H1 (cell line): ENCODE results near the gene YEATS2. TPM values are rescaled to one million over a fixed set of nuclear protein-coding genes. Genes with fewer than 3 reads are reported as not detected.

ENCODE experiments used
- BRCA1 ChIP-seq: IDR thresholded peaks from 2 replicates; pipeline ENCODE4 v1.6.1; 2012; ENCODE audit warnings: low read depth, low read length, improper control_type of control experiment
- EZH2 ChIP-seq: fragments of 200-600 bp; sonication (generic); IDR thresholded peaks from 2 replicates; pipeline ENCODE4 v1.7.1; 2012; ENCODE audit warnings: low read depth, mild to moderate bottlenecking, moderate library complexity, low read length, inconsistent platforms; ENCODE audit not compliant: severe bottlenecking
- GTF2F1 ChIP-seq: IDR thresholded peaks from 2 replicates; pipeline ENCODE4 v1.6.1; 2012; ENCODE audit warnings: low read depth, low read length, improper control_type of control experiment, borderline replicate concordance
- NRF1 ChIP-seq: IDR thresholded peaks from 2 replicates; pipeline ENCODE4 v1.6.1; 2011; ENCODE audit warnings: mild to moderate bottlenecking, low read depth, low read length, improper control_type of control experiment
- RNF2 ChIP-seq: fragments of 200-900, 300-1000 bp; sonication (generic); IDR thresholded peaks from 2 replicates; pipeline ENCODE4 v1.7.1; 2016; ENCODE audit warnings: borderline replicate concordance, low read depth, mild to moderate bottlenecking, antibody characterized with exemption, low read length; ENCODE audit not compliant: poor library complexity, severe bottlenecking; ENCODE audit errors: missing control alignments
- SP1 ChIP-seq: IDR thresholded peaks from 2 replicates; pipeline ENCODE4 v1.6.1; 2011; ENCODE audit warnings: low read depth, low read length
- polyA plus RNA-seq, 7 experiments: library from polyadenylated mRNA; depleted of rRNA in 3 of 7; stranded (reverse) in 5 of 7; unstranded in 2 of 7; fragments of >200 nt in 5 of 7; fragments of 200-250 nt in 2 of 7; gene quantifications; 1 replicate in 5 of 7; 2 replicates in 1 of 7; 4 replicates in 1 of 7; pipeline versions ENCODE4 v1.2.1 to v1.2.3, GENCODE V29; 2011 to 2013; ENCODE audit warnings: missing spikeins in 2 of 7, mixed read lengths in 2 of 7
- total RNA-seq: library from RNA; stranded (reverse); fragmentation: NEBNext Ultra II Directional; extraction: Animal tissue kit (Norgen Biotek cat#: 25700); gene quantifications from 2 replicates; pipeline ENCODE4 v1.2.1, GENCODE V29; 2021

YEATS2 gene
- total and polyA plus RNA-seq, 2 of the 8 experiments (the other 6 are each of a cell fraction or from before 2014, with no cell fraction given): 35.3 to 53.7 TPM

- TF ChIP-seq RNF2 (no peak), EZH2 (no peak), GTF2F1 (no peak), BRCA1 (no peak), SP1 (no peak), NRF1 (no peak)
These were observed 92.2 kb downstream of the YEATS2 start (continued) for GRCh38 chr3:183789826-183790225.
